Measurements from ENCODE around the gene ZCCHC14.
"Not testable (repeated sequence)": the region's sequence is repeated elsewhere in the genome, so short reads cannot be mapped to it uniquely, and the experiment has no call there.

ZCCHC14 gene

DNA sequence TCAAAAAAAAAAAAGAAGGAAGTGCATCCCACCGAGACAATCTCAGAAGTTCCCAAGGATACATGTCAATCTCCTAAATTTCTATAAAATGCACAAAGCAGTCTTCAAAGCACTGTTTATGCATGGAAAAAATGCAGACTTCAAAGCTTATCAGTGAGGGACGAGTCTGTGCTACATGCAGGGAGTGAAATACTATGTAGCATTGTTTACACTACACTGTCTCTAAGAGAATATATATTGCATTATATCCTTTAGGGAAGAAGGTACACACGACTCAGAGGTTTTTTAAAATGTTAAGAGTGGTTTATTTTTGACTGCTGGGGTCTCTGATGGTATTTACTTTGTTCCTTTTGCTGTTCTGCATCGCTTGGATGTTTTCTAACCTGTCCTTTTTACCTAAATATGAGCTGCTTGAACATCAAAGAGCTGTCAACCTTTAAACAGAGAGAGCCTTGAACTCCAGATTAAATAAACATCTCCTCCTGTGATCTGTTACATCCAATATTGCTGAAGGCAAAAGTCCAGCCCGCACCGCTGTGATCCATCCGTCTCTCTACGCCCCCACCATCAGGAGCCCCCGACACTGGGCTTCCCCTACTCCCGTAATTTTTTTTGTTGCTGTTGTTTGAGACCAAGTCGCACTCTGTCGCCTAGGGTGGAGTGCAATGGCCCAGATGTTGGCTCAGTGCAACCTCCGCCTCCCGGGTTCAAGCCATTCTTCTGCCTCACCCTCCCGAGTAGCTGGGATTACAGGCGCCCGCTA is 110.6 kb downstream of the ZCCHC14 start:
- peak; percentile 16 for DNase-seq (ENCODE audit: low spot score)

DNA sequence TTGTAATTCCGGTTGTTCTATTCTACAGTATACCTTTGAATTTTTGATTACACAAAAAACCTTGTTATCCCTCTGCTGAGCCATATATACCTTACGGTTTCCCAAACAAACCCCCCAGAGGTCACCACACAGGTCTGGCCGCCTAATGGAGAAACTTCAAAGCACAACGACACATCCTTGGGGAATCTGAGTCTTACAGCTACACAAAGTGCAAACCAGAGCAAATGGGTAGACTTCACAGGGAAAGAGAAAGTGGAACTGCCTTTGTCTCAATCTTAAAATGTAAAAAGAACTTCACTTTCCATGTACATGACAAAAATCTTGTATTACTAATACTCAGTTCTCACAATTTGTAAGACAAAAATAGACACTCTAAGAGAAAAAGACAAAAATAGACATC is 111.9 kb downstream of the ZCCHC14 start:
- no peak for DNase-seq (ENCODE audit: low spot score)

DNA sequence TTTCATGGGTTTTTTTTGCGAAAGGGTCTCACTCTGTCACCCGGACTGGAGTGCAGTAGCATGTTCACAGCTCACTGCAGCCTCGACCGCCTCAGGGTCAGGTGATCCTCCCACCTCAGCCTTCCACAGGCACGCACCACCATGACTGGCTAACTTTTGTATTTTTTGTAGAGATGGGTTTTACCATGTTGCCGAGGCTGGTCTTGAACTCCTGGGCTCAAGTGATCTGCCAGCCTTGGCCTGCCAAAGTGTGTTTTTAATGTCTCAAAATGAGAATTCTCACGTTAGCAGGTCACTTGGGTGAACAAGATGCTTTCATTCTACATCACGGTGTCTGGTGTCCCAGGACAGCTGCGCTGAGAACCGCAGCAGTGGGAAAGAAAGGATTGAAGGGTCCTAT is 112.4 kb downstream of the ZCCHC14 start:
- DNase-seq (ENCODE audit: low spot score), result no peak

DNA sequence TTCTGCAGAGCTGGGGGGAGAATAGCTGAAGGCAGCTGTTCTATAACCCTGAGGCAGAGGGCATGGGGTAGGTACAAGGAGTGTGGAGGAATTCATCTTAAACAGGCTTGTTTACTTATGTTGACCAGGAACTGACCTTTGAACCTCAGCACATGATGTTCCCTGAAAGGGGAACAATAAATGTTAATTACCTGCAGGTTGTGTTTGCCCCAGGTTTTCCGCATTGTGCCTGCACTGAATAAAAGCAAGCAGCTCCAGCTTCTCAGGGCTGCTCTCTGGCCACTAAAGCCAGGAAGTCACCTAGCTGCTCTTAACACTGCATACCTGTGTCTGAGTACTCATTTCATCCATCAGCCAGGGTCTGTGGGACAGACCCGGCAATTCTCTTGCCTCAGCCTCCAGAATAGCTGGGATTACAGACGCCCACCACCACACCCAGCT is 113.5 kb downstream of the ZCCHC14 start:
- DNase-seq (ENCODE audit: low spot score), result not testable (repeated sequence)

DNA sequence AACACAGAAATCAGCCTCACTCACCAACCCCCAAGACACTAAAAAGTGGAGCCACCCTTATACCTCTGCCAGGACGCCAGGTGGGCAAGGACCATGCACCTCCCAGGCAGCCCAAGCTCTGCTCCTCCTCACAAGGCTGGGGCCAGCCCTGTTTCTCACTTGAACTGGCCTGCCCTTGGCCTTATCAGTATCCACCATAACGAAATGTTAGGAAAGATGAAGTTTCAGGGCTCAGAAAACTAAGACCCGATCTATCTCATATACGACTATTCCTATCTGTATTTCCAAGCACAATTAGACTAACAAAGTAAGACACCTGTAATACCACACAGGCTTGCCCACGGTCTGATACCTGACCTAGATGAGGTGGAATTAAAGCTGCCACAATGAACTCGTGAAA is 116.2 kb downstream of the ZCCHC14 start:
- DNase-seq (ENCODE audit: low spot score), result no peak

DNA sequence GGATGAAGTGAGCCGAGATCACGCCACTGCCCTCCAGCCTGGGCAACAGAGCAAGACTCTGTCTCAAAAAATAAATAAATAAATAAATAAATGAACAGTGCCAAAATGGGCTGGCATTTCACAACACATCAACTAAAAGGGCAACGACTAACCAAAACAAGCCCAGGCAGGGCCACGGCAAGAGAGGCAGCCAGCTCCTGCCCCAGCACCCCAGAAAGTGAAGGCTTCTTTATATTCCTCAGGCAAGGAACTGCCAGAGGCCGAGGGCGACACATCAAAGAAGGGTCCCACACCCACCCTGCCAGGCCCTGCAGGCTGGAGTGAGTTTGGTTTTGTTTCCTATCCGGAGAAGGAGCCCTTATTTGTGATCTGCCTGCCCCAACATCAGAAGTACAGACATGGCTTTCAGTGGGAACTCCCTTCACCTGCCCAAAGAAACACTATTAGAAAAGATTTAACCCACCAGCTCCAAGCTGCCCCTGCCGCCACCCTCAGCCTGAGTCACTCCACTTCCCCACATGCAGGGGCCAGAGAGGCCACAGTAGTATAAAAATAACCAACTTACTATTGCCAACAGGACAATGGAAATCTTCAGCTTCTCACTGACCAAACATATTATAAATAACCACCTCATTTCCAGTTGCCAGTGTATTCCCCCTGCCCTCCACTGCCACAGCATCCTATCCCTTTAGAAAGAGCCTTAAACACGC is 117.2 kb downstream of the ZCCHC14 start:
- DNase-seq (ENCODE audit: low spot score), result no peak

DNA sequence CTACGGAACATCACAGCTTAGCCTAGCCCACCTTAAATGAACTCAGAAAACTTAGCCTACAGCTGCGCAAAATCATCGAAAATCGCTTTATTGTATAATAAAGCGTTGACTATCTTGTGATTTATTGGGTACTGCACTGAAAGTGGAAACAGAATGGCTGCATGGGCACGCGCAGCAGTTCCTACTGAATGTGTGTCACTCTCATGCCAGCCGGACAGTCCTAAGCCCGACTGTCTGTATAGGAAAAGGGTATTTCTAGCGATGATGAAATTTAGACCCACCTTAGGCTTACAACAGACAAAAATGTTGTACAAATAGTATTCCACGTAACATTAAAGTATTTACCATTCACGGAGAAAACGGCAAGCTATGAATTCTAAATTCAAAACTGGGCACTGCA is 118.5 kb downstream of the ZCCHC14 start:
- no peak for DNase-seq (ENCODE audit: low spot score)

DNA sequence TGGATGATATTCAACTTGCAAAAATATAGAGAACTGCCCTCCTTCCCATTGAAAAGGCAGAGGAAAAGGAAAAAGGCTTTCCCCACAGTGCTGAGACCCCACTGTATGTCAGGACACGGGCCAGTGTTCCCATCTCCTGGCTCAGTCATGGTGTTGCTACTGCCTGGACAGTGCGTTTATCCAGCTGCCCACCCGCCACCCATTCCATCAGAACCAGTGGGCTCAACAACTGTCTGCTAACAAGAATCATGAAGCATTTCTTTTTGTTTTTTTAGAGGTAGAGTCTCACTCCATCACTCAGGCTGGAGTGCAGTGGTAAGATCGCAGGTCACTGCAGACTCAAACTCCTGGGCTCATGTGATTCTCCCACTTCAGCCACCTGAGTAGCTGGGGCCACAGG is 120.5 kb downstream of the ZCCHC14 start:
- no peak for DNase-seq (ENCODE audit: low spot score)

DNA sequence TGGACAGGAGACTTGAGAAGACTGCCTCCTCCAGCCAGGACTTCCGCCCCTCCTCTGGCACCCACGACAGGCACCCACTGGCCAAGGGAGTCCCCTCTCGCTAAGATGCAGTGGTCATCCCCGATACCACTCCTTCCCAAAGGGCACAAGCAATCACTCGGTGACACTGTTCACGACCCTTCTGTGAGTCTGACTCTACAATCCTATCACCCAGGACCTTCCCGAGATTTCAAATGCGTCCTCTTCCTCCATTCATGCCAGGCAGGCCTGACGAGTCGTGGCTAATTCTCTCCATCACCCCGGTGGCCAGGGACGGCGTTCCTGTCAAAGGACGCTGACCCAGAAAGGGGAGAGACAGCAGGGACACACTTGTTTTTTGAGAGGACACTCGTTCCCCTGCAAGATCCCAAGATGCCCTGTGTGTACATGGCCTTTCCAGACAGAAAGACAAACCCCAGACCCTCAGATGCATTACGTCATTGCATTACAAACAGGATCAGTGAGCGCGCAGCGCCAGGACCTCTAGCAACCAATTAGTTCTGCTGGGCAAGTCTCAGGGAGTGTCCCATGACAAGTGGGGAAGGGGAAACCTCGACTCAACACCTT is 121.5 kb downstream of the ZCCHC14 start:
- DNase-seq (ENCODE audit: low spot score), result no peak

DNA sequence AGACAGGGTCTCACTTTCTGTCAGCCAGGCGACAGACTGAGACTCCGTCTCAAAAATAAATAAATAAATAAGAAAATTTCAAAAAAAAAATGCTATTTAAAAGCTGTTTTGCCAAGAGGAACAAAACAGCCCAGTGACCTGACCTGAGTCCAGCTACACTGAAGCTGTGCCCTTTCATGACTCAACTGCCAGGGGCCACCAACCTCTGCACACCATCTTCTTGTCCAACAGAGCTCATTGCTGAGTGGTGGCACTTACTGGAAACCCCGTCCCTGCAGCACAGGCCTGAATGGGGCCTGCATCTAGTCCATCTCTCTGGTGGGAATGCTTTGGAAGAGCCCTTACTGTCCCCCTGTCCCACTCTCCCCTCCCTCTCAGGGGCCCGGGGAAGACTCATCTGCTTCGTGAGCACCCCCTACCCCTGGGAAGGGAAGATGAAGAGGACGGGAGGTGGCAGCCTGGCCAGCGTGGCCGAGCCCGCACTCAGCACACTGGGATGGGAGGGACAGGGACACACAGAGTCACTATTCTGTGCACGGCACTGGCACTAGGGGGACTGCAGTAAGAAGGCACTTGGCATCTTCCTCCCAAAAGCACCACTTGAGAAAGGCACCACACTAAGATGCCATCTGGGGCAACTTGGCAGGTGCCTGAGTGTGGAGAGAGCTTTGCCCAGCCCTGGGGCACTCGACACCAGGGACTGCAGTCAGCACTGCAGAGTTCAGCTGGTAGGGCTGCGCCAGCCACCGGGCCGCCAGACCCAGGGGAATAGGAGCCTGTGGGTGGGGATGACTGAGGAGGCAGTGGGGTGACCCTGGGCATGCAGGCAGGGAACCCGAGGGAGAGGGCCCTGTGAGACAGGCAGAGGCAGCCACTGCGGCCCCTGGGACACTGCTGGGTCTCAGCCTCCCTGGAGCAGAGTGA is 122.8 kb downstream of the ZCCHC14 start:
- no peak for DNase-seq (ENCODE audit: low spot score)

DNA sequence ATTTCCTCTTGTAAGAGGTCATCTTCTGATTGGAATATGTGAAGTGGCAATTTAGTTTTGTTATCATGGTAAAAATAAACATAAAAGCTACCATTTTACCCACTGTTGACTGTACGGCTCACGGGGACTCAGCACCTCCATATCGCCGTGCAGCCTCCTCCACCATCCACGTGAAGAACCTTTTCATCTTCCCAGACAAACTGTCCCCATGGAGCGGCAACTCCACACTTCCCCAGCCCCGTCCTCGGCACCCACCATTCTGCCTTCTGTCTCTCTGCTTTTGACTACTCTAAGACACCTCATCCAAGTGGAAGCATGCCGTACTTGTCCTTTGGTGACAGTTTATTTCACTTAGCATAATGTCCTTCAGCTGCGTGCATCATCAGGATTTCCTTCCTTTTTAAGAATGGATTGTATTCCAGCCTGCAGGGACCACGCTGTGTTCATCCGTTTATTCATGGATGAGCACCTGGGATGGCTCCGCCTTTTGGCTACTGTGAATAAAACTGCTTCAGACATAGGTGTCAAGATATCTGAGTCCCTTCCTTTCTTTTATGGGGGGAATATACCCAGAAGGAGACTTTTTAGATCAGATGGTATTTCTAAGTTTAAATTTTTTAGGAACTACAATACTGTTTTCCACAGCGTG is 123.6 kb downstream of the ZCCHC14 start:
- DNase-seq (ENCODE audit: low spot score), result no peak

DNA sequence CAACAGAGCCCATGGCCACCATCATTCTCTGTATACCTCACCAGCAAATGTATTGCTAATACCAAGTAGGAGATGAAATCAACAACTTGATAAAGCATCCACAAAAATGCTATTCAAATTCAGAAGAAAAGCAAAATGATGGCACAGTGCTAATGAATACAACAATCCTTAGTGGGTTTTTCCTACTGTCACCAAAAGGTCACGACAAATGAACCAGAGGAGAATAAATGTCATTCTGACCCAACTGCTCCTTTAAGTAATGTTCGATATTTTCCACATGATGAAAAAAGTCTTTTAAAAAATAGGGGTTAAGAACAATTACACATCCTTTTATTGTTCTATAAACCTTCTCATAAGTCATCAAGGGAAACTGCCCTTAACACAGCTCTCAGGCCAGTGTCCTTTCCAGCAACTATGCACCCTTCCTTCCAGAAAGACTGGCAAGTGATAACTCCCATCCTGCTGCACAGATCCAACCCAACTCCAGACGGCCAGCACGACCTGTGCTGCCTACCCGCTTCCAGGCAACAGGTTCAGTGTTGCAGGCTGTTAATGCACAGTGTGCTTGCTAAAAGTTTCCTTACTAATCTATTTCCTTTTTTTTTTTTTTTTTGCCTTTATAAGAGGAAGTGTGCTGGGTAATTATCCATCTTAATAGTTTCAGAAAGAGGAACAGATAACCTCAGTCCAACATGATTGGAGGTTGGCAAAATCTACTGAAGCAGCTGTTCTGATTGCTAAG is 124.6 kb downstream of the ZCCHC14 start:
- no peak for DNase-seq (ENCODE audit: low spot score)

DNA sequence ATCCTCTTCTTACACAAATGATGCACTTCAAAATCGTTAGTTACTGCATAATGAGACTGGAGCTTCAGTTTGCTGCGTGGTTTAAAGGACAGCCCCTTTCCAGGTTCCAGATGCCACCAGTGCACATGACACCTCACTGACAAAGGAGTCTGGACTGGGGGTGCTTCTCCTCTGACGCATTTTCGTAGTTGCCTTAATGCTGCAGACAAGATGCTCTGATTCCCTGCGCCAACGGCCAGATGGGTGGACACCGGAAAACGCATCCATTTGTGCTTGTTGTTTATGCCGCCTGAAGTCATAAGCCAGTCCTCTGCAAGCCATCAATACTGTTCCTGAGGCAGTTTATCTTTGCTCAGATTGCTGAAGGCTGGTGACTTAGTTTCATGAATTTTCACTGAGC is 125.3 kb downstream of the ZCCHC14 start:
- DNase-seq (ENCODE audit: low spot score), result no peak

DNA sequence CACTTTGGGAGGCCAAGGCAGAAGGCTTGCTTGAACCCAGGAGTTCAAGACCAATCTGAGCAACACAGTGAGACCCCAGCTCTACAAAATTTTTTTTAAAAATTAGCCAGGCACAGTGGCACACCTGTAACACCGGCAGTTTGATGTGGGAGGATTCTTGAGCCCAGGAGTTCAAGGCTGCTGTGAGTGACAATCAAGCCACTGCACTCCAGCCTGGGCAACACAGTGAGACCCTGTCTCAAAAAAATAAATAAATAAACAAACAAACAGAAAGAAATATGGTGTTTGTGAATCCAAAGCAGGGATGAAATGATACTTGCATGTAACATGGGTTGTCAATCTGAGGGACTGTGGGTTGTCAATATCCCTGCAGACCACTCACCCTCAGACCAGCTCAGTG is 125.9 kb downstream of the ZCCHC14 start:
- DNase-seq (ENCODE audit: low spot score), result no peak

DNA sequence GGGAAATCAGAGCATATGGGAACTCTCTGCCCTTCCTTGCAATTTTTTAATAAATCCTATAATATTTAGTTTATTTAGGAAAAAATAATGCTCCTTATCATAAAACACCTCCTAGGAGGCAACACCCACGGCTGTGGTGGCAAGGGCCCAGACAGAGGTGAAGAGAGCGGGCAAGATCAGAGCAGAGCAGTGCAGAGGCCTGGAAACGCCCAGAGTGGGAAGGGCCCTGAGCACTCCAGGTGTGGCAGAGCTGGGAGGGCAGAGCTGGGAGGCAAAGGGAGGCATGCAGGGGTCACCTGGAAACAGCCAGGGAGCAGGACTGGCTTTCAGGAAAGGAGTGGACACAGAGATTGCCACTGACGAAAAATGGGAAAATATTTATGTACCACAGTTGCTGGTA is 126.5 kb downstream of the ZCCHC14 start:
- DNase-seq (ENCODE audit: low spot score), result no peak

DNA sequence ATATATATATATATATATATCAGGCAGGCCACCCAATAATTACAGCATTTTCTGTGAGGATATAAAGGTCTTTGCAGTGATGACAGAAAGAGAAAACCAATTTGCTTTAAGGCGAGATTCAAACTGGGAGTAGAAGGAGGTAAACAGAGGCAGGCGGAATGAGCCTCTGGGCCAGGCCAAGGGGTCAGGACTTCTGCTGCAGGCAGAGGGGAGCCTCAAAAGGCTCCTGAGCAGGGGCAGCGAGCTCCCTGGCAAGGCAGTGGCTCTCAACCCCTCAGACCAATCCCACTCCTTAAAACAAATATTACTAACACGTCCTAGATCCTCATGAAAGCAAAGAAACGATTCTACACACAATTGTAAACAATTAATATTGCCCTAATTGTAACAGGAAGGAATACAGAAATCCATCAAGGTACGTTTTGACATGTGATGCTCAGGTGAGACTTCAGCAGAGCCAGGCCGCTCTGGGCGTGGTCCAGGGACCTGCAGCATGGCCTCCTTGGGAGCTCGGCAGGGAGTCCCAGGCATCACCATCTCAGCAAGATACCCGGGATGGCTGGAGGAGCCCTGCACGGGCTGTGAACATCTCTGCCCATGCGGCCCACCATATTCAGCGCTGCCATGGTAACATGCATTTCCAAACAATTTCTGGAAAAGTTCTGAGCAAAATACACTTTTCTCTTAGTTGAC is 127.7 kb downstream of the ZCCHC14 start:
- DNase-seq (ENCODE audit: low spot score), result no peak

DNA sequence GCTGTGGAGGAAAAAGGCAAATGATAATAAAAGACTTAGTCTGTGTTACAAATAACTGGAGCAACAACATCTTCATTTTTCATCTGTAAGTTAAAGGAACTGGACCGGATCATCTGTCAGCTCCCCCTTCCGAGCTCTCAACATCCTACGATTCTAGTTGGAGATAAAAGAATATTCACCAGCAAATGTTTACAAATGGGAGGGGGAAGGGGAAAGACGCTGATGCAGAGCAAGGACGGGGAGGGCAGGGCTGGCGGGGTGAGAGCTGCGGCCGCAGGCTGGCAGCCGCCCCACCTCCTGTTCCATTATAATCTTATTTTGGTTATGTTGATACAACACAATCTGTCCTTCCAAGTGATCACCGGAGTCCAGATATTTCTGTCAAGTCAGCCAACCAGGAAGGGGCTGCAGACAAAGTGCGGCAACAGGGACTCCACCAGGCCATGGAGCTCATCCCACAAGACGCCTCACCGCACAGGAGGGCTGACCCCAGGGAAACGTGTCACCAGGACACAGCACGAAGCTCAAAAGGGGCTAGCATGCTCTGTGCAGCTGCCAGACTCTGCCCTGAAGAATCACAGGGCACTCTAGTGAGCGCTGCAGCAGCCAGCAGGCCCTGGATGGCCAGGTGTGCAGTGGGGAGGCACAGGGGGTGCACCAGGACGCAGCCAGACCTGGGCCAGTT is 128.9 kb downstream of the ZCCHC14 start:
- no peak for DNase-seq (ENCODE audit: low spot score)

DNA sequence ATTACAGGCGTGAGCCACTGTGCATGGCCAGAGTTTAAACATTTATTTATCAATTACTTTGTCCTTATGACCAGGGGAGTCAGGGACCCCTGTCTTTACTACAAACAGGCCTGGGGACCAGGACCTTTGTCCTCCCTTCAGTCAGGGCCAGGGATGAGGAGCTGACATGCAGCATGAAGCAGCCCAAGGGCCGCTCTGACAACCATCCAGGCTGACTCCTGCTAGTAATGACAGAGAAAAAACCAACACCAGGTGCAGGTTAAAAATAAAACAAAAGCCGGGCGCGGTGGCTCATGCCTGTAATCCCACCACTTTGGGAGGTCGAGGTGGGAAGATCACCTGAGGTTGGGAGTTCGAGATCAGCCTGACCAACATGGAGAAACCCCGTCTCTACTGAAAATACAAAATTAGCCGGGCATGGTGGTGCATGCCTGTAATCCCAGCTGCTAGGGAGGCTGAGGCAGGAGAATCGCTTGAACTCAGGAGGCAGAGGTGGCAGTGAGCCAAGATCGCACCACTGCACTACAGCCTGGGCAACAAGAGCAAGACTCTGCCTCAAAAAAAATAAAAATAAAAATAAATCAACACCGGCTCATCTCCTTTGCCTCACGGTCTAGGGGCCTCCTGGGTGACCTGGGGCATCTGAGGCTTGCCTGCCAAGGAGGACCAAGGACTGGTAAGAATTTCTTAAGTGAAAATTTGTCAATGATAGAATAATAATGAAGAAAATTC is 129.8 kb downstream of the ZCCHC14 start:
- DNase-seq (ENCODE audit: low spot score), result not testable (repeated sequence)

All from SW480 (cell line).